ENCODE results near the gene PLAC9.

PLAC9 gene

DNA sequence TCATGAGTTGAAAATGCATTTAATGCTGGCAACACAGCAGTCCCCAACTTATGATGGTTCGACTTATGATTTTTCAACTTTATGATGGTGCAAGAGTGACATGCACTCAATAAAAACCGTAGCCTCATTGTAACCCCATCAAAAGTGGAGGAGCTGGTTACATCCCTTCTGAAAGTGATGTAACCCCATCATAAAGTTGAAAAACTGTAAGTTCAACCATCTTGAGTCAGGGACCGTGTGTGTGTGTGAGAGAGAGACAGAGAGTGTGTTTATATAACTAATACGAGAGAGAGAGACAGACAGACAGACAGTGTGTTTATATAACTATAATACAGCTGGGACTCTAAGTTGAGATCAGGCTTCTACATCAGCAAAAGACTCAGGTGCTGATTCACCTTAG, 51.8 kb downstream of the PLAC9 start:
- ATAC-seq (no peak), DNase-seq (no peak)

DNA sequence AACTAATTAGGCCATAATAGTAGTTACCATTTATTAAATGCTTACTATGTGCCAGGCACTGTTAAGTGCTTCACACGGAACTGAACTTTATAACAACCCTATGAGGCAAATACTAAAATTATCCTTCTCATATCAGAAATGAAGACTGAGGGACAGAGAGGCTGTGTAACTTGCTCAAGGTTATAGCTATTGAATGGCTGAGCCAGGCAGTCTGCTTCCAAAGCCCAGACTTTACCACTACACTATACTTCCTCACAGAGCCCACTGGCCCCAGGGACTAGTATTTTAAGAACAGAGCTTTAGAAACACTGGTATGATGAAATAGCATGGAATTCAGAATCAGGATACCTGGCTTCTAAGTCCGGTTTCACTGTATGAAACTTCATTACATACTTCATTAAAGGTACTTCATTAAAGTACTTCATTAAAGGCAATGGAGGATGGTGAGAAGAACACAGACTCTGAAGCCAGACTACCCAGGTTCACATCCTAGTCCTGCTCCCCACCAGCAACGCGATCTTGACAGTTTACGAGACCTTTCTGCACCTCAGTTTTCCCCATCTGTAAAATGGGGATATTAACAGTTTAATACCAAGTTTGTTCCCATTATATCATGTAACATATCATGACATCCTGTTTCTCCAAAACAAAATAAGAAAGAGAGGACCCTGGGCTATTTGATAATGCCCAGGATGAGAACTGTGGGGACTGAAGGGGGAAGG, 53.2 kb downstream of the PLAC9 start:
- DNase-seq (no peak), ATAC-seq (no peak)

DNA sequence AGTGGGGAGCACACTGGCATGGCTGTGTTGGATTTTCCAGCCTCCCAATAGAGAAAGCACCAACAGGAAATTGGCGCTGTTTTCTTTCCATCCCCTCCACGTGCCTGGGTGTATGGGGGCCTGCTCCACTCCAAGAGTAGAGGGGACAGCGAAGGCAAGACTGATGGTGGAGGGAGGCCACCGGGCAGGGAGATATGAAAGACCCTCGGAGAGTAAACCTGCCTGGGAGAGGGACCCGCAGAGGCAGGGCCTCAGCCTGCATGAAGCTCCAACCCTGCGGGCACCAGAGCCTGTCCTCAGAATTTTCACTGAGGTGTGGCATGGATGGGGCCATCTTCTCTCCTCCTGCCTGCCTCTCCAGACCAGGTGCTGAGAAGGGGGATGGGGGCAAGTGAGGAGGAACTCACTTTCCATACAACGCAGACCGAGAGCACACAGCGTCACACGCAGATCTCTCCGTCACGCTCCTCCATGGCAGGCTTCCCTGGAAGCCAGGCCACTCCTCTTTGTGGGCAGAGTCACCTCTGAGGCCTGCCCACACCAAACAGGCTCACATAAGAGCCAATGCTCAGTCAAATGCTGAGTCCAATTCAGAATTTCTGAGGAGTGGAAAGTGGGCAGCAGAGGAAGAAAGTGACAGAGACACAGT, 54.0 kb downstream of the PLAC9 start:
- peak; percentile 51 for ATAC-seq
- peak; percentile 56 for DNase-seq

DNA sequence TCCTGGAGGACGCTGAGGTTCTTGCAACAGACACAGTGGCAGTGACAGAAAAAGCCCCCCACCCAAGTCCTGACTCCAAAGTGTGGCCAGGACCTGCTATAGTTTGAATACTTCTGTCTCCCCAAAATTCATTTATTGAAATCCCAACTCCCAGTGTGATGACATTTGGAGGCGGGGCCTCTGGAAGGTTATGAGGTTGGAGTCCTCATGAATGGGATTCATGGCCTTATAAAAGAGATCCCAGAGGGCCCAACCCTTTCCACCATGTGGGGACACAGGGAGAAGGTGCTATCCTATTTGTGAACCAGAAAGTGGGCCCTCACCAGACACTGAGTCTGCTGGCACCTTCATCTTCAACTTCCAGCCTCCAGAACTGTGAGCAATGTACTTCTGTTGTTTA, 54.5 kb downstream of the PLAC9 start:
- no peak for DNase-seq

DNA sequence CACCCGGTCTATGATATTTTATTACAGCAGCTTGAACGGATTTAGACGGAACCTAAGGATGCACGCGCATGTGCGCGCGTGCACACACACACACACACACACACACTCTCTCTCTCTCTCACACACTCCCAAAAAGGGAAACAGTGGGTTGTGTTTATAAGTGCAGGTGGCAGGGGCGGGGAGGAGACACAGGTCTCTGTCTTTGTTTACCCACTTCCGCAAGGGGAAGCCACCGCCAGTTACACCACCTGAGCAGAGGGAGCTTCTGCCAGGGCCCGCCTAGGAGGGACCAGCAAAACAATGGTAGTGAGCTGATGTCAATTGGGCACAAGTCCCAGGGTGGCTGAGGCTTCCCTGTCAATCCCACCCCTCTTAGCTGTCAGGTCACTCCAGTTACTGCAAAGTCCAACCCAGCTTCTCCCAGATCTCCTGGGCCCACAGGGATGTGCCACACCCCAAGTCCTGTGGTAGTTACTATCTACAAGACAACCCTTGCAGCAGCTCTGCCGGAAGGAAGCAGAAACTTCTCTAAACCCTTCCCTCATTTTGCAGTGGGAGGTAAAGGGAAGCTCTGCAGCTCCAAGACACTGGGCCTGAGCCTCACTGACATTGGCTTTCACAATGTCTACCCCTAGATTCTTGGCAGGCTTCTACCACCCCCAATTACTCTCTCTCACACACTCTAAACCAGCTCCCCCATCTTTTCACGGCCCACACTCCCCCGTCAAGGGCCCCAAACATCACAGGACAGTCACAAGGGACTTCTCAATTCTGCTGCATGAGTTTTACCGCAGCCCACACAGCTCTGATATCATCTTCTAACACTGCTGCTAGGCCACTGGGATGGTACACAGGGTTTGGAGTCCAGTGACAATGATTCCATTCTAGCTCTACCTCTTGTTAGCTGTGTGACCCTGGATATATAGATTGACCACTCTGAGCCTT, 55.2 kb downstream of the PLAC9 start:
- ATAC-seq (peak; percentile 87), DNase-seq (peak; percentile 65)

More for the DNA sequence above, 54.5 kb downstream of the PLAC9 start:
- no peak for ATAC-seq

DNA sequence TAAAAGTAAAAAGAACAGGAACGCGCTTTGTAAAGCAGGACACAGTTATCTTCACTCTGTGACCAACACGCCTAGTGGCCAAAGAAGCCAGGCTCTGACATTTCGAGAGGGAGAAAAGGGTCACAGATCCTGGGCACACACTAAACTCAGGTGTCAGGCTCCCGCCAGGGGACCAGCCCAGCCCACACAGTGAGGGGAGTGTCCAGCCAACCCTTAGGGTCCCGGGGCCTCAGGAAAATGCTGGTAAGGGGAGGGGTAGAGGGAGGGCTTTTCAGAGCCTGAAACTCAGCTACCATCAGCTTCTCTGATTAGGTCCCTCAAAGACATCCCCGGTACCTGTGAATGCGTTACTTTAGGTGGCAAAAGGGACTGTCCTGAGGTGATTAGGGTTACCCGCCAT, 56.2 kb downstream of the PLAC9 start:
- DNase-seq (no peak), ATAC-seq (no peak)

DNA sequence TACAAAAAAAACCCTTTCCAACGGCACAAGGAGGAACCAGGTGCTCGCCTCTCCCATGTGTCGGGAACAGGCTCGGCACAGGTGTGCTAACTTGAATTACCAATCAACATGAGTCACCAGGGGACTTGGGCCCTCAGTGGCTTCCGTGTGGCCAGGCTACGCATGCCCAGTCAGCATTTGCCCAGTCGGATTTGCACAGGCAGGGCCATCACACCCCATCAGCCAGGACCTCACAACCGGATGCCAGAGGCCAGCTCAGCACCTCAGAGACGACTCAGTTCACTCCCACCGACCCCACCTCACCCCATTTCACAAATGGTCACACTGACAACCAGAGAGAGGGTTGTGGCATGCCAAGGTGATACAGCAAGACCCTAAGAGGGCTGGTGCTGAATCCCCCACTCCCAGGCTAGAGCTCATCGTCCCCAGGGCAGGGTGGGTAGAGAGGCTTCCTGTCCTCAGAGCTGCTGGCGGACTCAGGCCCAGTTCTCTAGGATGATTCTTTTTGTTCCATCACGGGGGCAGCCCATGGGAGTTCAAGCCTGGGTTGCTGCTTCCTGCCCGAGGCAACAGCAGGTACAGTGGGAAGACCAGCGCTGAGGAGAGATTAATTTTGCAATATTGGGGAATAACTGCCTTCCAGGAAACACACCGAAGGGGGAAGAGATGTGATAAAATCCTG, 59.2 kb downstream of the PLAC9 start:
- DNase-seq (peak; percentile 29), ATAC-seq (no peak)

DNA sequence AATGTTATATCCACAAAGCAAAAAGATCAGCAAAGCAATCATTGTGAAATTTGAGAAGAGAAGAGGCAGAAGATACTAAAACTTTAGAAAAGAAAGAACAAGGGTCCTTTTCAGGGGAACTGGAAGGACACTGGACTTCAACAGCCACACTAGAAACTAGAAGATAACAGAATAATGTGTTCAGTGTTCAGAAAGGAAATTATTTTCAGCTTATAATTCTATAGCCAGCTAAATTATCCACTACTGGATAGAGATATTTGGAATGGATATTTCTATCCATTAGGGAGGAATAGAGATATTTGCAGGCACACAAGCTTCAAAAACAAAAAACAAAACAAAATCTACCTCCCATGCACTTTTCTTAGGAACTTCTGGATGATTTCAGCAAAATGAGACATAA, 60.0 kb downstream of the PLAC9 start:
- no peak for ATAC-seq
- DNase-seq: no peak

DNA sequence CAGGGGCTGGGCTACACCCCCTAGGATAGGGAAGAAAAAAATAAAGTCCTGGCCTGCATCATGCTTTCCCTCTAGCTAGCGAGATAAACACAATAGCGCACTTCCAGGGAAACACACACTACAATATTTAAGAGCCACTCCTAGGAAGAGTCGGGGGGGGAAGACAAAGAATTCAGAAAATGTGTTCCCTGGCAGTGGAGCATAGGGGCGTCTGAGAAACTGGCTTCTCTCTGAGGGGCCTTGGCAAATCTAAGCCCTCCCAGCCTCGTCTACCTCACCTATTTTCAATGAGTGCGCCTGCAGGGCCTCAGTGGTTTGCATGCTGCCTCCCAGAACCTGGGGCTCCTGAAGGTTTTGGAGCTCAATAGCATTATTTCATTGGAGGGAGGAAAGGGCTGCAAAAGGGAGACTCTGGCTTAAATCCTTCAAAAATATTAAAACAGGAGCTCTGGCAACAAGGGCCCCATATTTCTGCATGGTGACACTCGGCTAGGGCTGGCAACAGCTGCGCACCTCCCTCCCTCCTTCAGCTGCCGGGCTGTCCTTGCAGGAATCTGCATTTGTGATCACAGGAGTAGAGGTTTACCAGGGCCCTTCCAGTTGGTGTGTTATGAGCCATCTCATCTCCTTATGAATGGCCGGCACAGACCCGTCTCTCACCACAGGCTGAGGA, 62.0 kb downstream of the PLAC9 start:
- ATAC-seq (no peak), DNase-seq (no peak)

Data from stimulated activated naive CD8-positive, alpha-beta T cell treated with anti-CD3 and anti-CD28 coated beads, Interleukin-15, Interleukin-2, amounts not matched to agents 100 U/mL and 50 U/mL, for 24 hours (primary cell).